GM23338 (cell line): ENCODE measurements around the gene LPAR6. TPM values are rescaled to one million over a fixed set of nuclear protein-coding genes. Genes with fewer than 3 reads are reported as not detected.

ENCODE experiments used
- ATAC-seq: fragments of 200-7000 bp; cut with Tn5 transposase; 3 replicates; pipeline ENCODE4 v1.9.1; 2020
- DNase-seq: peaks from one replicate; pipeline ENCODE4 v3.0.0-alpha.2; 2015; ENCODE audit warnings: low spot score
- H2AFZ ChIP-seq: fragments of 200-600 bp; sonication (generic); 2 replicates; pipeline ENCODE4 v1.8.0; 2016; ENCODE audit warnings: antibody characterized with exemption, mild to moderate bottlenecking, moderate library complexity
- H3F3A ChIP-seq: fragments of 200-600 bp; sonication (generic); replicated peaks from 2 replicates; pipeline ENCODE4 v1.8.0; 2017; ENCODE audit warnings: antibody characterized with exemption, mixed run types, low read depth
- H3K27ac ChIP-seq: fragments of 200-600 bp; sonication (generic); 2 replicates; pipeline ENCODE4 v1.6.1; 2016; ENCODE audit warnings: low read depth
- H3K27me3 ChIP-seq: fragments of 200-600 bp; sonication (generic); 2 replicates; pipeline ENCODE4 v1.8.0; 2016; ENCODE audit warnings: mild to moderate bottlenecking, mixed run types, moderate library complexity; ENCODE audit not compliant: insufficient read depth
- H3K36me3 ChIP-seq: fragments of 200-600 bp; sonication (generic); 2 replicates; pipeline ENCODE4 v1.8.0; 2016; ENCODE audit warnings: mild to moderate bottlenecking; ENCODE audit not compliant: insufficient read depth
- H3K4me1 ChIP-seq: fragments of 200-600 bp; sonication (generic); 2 replicates; pipeline ENCODE4 v1.8.0; 2016; ENCODE audit warnings: mild to moderate bottlenecking, moderate library complexity; ENCODE audit not compliant: insufficient read depth
- H3K4me2 ChIP-seq: fragments of 200-600 bp; sonication (generic); 2 replicates; pipeline ENCODE4 v1.7.1; 2017; ENCODE audit warnings: mixed run types
- H3K4me3 ChIP-seq: fragments of 200-600 bp; sonication (generic); 2 replicates; pipeline ENCODE4 v1.6.1; 2016; ENCODE audit warnings: mixed run types
- H3K79me2 ChIP-seq: fragments of 200-600 bp; sonication (generic); replicated peaks from 2 replicates; pipeline ENCODE4 v1.8.0; 2017; ENCODE audit warnings: mild to moderate bottlenecking; ENCODE audit not compliant: insufficient read depth
- H3K9me2 ChIP-seq: fragments of 200-600 bp; sonication (generic); 2 replicates; pipeline ENCODE4 v1.8.0; 2017; ENCODE audit not compliant: insufficient read depth
- H4K20me1 ChIP-seq: fragments of 200-600 bp; sonication (generic); replicated peaks from 2 replicates; pipeline ENCODE4 v1.8.0; 2017; ENCODE audit warnings: mild to moderate bottlenecking; ENCODE audit not compliant: insufficient read depth
- H3K27ac Mint-ChIP-seq: 2 replicates; pipeline ENCODE4 v1.8.0; 2020; ENCODE audit warnings: inconsistent platforms, mild to moderate bottlenecking, moderate library complexity, mixed read lengths
- H3K27me3 Mint-ChIP-seq: 3 replicates; pipeline ENCODE4 v1.8.0; 2022; ENCODE audit warnings: low read depth, mild to moderate bottlenecking, moderate library complexity, mixed read lengths, inconsistent platforms; ENCODE audit not compliant: insufficient read depth, poor library complexity
- H3K36me3 Mint-ChIP-seq: 3 replicates; pipeline ENCODE4 v1.8.0; 2021; ENCODE audit warnings: low read depth, mild to moderate bottlenecking, inconsistent platforms, moderate library complexity, mixed read lengths
- H3K4me1 Mint-ChIP-seq: 3 replicates; pipeline ENCODE4 v1.8.0; 2020; ENCODE audit warnings: mild to moderate bottlenecking, inconsistent platforms, mixed read lengths
- H3K4me3 Mint-ChIP-seq: 3 replicates; pipeline ENCODE4 v1.8.0; 2021; ENCODE audit warnings: moderate library complexity, mild to moderate bottlenecking, inconsistent platforms, mixed read lengths
- H3K9me3 Mint-ChIP-seq: 3 replicates; pipeline ENCODE4 v1.8.0; 2020; ENCODE audit warnings: moderate library complexity, mild to moderate bottlenecking, inconsistent platforms, mixed read lengths
- CREB1 ChIP-seq: fragments of 250-450 bp; sonication (Bioruptor Pico); IDR thresholded peaks from 2 replicates; pipeline ENCODE4 v1.5.0; 2020; ENCODE audit warnings: low read depth, mild to moderate bottlenecking, moderate library complexity
- EZH2 ChIP-seq: fragments of 200-600 bp; sonication (generic); IDR thresholded peaks from one replicate; pipeline ENCODE4 v1.8.0; 2017; ENCODE audit warnings: antibody characterized with exemption, mild to moderate bottlenecking, low read depth; ENCODE audit not compliant: unreplicated experiment
- JUNB ChIP-seq: IDR thresholded peaks from one replicate; pipeline ENCODE4 v1.6.1; 2016; ENCODE audit warnings: antibody characterized with exemption; ENCODE audit not compliant: unreplicated experiment
- NANOG ChIP-seq: IDR thresholded peaks from 2 replicates; pipeline ENCODE4 v1.6.1; 2016; ENCODE audit warnings: antibody characterized with exemption, borderline replicate concordance
- POLR2AphosphoS5 ChIP-seq: IDR thresholded peaks from 2 replicates; pipeline ENCODE4 v1.6.1; 2016; ENCODE audit warnings: antibody characterized with exemption, low read depth
- STAT1 ChIP-seq: IDR thresholded peaks from one replicate; pipeline ENCODE4 v1.6.1; 2016; ENCODE audit warnings: antibody characterized with exemption; ENCODE audit not compliant: unreplicated experiment
- ZNF331 ChIP-seq: fragments of 250-450 bp; sonication (Bioruptor Pico); IDR thresholded peaks from 2 replicates; pipeline ENCODE4 v1.5.0; 2020; ENCODE audit warnings: low read depth, mild to moderate bottlenecking, moderate library complexity
- polyA plus RNA-seq: library from polyadenylated mRNA; unstranded; fragments of >200 nt; fragmentation: Nextera tagmentation; extraction: Ambion mirVana; gene quantifications from 2 replicates; pipeline ENCODE4 v1.2.1, GENCODE V29; 2016
- total RNA-seq: library from RNA; depleted of rRNA; stranded (reverse); fragments of >200 nt; shearing (Covaris generic); gene quantifications from 2 replicates; pipeline ENCODE4 v1.2.3, GENCODE V29; 2014
- TF ChIP-seq, protein P1 (sequence below): IDR thresholded peaks from one replicate; pipeline ENCODE4 v1.6.1; 2018; ENCODE audit warnings: antibody characterized with exemption; ENCODE audit not compliant: unreplicated experiment
- TF ChIP-seq, protein P2 (sequence below): IDR thresholded peaks from 2 replicates; pipeline ENCODE4 v1.6.1; 2016; ENCODE audit warnings: antibody characterized with exemption
- TF ChIP-seq, protein P3 (sequence below): fragments of 250-450 bp; sonication (Bioruptor Pico); IDR thresholded peaks from 2 replicates; pipeline ENCODE4 v1.5.0; 2020; ENCODE audit warnings: mild to moderate bottlenecking, moderate library complexity

The LPAR6 gene
- total and polyA plus RNA-seq, 2 experiments from 2014 or later = 1.4 to 2.1 TPM

DNA sequence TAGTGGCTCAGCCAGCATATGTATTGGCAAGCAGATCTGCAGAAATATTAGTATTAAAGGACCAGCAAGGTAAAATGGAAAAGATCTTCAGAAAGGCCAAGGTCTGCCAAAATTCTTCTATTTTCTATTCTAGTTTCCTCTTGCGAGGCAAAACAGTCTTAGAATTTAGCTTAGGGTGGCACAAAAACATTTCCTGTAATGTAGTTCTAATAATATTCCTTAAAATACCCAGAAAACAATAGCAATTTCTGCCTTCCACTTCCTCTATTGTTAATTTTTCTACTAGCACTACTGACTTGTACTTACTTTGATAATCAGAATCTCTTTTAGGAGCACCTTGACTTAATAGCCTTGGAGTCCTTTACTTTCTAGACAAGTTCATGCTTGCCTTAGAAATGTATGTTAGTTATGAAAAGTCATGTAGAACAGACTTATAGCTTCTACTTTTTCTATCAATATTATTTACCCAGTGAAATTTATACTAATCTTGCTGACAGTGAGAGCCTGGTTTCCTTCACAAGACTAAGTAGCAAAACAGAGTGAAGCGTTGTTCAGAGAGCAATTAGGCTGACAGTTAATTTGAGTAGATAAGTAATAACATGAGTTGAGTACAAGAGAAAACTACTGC is 23.9 kb upstream of the LPAR6 start (continued):
- TF ChIP-seq, protein P1, sequence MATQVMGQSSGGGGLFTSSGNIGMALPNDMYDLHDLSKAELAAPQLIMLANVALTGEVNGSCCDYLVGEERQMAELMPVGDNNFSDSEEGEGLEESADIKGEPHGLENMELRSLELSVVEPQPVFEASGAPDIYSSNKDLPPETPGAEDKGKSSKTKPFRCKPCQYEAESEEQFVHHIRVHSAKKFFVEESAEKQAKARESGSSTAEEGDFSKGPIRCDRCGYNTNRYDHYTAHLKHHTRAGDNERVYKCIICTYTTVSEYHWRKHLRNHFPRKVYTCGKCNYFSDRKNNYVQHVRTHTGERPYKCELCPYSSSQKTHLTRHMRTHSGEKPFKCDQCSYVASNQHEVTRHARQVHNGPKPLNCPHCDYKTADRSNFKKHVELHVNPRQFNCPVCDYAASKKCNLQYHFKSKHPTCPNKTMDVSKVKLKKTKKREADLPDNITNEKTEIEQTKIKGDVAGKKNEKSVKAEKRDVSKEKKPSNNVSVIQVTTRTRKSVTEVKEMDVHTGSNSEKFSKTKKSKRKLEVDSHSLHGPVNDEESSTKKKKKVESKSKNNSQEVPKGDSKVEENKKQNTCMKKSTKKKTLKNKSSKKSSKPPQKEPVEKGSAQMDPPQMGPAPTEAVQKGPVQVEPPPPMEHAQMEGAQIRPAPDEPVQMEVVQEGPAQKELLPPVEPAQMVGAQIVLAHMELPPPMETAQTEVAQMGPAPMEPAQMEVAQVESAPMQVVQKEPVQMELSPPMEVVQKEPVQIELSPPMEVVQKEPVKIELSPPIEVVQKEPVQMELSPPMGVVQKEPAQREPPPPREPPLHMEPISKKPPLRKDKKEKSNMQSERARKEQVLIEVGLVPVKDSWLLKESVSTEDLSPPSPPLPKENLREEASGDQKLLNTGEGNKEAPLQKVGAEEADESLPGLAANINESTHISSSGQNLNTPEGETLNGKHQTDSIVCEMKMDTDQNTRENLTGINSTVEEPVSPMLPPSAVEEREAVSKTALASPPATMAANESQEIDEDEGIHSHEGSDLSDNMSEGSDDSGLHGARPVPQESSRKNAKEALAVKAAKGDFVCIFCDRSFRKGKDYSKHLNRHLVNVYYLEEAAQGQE = no peak
- TF ChIP-seq NANOG (no peak), ZNF331 (no peak), STAT1 (no peak), CREB1 (CRISPR knock-in tag) (no peak)

DNA sequence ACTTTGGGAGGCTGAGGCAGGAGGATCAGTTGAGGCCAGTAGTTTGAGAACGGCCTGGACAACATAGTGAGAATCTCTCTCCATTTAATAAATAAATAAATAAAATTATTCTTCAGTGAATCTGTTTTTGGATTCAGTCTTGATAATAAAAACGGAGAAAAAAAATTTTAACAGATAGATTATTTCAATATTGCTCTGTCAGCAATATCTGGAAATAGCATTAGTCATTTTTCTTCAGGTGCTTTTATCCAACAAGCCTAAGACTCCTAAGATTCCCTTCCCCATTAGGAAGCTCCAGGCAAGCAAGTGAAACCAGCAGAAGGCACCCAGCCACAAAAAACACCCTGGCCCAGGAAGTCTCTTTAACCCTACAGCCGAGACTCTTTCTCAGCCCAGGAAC is 21.3 kb upstream of the LPAR6 start:
- no peaks in the 10 kb centered on the region for H3K9me2 ChIP-seq
- H3K36me3 ChIP-seq = no peaks in the 10 kb centered on the region
- no peak overlapping the region for H3K4me2 ChIP-seq
- ATAC-seq (no peak), DNase-seq (no peak)
- no peaks in the 10 kb centered on the region for H3K4me1 Mint-ChIP-seq
- H3K36me3 Mint-ChIP-seq = no peaks in the 10 kb centered on the region
- H3K4me1 ChIP-seq = no peaks in the 10 kb centered on the region
- H2AFZ ChIP-seq = no peak overlapping the region
- no peaks in the 10 kb centered on the region for H3K27me3 ChIP-seq
- no peak overlapping the region for H3K27ac ChIP-seq
- no peaks in the 10 kb centered on the region for H4K20me1 ChIP-seq
- H3K27ac Mint-ChIP-seq = no peak overlapping the region
- no peaks in the 10 kb centered on the region for H3F3A ChIP-seq
- no peaks in the 10 kb centered on the region for H3K9me3 Mint-ChIP-seq
- no peak overlapping the region for H3K4me3 Mint-ChIP-seq
- H3K27me3 Mint-ChIP-seq = no peaks in the 10 kb centered on the region
- no peak overlapping the region for H3K4me3 ChIP-seq
- no peaks in the 10 kb centered on the region for H3K79me2 ChIP-seq
- TF ChIP-seq JUNB (no peak), CREB1 (CRISPR knock-in tag) (no peak), NANOG (no peak), EZH2 (no peak), STAT1 (no peak), POLR2AphosphoS5 (no peak), ZNF331 (no peak)
- TF ChIP-seq, protein P2, sequence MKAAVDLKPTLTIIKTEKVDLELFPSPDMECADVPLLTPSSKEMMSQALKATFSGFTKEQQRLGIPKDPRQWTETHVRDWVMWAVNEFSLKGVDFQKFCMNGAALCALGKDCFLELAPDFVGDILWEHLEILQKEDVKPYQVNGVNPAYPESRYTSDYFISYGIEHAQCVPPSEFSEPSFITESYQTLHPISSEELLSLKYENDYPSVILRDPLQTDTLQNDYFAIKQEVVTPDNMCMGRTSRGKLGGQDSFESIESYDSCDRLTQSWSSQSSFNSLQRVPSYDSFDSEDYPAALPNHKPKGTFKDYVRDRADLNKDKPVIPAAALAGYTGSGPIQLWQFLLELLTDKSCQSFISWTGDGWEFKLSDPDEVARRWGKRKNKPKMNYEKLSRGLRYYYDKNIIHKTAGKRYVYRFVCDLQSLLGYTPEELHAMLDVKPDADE = no peak
- TF ChIP-seq, protein P1 = no peak
- TF ChIP-seq, protein P3, sequence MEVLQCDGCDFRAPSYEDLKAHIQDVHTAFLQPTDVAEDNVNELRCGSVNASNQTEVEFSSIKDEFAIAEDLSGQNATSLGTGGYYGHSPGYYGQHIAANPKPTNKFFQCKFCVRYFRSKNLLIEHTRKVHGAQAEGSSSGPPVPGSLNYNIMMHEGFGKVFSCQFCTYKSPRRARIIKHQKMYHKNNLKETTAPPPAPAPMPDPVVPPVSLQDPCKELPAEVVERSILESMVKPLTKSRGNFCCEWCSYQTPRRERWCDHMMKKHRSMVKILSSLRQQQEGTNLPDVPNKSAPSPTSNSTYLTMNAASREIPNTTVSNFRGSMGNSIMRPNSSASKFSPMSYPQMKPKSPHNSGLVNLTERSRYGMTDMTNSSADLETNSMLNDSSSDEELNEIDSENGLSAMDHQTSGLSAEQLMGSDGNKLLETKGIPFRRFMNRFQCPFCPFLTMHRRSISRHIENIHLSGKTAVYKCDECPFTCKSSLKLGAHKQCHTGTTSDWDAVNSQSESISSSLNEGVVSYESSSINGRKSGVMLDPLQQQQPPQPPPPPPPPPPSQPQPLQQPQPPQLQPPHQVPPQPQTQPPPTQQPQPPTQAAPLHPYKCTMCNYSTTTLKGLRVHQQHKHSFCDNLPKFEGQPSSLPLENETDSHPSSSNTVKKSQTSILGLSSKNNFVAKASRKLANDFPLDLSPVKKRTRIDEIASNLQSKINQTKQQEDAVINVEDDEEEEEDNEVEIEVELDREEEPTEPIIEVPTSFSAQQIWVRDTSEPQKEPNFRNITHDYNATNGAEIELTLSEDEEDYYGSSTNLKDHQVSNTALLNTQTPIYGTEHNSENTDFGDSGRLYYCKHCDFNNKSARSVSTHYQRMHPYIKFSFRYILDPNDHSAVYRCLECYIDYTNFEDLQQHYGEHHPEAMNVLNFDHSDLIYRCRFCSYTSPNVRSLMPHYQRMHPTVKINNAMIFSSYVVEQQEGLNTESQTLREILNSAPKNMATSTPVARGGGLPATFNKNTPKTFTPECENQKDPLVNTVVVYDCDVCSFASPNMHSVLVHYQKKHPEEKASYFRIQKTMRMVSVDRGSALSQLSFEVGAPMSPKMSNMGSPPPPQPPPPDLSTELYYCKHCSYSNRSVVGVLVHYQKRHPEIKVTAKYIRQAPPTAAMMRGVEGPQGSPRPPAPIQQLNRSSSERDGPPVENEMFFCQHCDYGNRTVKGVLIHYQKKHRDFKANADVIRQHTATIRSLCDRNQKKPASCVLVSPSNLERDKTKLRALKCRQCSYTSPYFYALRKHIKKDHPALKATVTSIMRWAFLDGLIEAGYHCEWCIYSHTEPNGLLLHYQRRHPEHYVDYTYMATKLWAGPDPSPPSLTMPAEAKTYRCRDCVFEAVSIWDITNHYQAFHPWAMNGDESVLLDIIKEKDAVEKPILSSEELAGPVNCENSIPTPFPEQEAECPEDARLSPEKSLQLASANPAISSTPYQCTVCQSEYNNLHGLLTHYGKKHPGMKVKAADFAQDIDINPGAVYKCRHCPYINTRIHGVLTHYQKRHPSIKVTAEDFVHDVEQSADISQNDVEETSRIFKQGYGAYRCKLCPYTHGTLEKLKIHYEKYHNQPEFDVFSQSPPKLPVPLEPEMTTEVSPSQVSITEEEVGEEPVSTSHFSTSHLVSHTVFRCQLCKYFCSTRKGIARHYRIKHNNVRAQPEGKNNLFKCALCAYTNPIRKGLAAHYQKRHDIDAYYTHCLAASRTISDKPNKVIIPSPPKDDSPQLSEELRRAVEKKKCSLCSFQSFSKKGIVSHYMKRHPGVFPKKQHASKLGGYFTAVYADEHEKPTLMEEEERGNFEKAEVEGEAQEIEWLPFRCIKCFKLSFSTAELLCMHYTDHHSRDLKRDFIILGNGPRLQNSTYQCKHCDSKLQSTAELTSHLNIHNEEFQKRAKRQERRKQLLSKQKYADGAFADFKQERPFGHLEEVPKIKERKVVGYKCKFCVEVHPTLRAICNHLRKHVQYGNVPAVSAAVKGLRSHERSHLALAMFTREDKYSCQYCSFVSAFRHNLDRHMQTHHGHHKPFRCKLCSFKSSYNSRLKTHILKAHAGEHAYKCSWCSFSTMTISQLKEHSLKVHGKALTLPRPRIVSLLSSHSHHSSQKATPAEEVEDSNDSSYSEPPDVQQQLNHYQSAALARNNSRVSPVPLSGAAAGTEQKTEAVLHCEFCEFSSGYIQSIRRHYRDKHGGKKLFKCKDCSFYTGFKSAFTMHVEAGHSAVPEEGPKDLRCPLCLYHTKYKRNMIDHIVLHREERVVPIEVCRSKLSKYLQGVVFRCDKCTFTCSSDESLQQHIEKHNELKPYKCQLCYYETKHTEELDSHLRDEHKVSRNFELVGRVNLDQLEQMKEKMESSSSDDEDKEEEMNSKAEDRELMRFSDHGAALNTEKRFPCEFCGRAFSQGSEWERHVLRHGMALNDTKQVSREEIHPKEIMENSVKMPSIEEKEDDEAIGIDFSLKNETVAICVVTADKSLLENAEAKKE (CRISPR knock-in tag) = no peak
